Fibroblast of skin of right biceps (primary cell): ENCODE data around the gene HOXA11.

Source experiments
- DNase-seq: peaks from one replicate; pipeline ENCODE4 v3.0.0-alpha.2; 2013

HOXA11 gene

DNA sequence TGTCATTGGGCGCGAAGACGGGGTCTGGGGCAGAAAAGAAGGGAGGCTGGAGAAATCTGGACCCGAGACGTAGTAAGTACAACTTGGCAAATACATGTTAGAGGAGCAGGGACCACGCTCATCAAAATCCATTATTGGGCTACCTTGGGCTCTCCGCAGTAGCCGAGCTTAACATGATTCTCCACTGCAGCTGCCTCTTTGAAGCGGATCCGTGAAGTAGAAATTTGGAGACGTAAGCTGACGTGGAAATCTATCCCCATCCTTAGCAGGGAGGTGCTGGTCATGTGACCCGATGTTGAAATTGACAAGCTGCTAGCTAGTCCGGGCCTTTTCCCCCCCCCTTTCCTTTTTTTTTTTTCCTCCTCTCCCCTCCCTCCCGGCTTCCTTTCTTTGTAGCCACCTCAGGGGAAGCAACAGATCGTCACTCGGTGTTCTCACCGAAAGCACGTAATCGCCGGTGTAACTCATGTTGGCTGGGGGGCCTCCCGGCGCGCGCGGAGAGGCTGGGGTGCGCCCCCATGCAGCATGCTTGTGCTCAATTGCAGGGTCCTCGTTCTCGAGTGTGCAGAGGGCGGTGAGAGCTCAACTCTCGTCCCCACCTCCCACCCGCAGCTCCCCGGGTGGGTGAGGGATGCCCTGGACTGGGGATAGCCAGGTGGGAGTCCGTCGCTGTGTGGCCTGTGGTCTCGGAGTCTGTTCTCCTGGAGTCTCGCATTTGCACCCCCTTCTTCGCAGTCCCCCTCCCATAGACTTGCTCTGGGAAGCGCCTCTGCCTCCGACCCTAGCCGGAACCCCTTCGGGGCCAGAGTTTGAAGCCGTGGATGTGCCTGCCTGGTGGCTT, at the start of gene HOXA11:
Gene HOXA11, minus strand, starts transcription at position 220 of the 841 bp plus-strand sequence. Its CDS starts 88 bp downstream, at position 132.
- DNase-seq: peak; percentile 79

DNA sequence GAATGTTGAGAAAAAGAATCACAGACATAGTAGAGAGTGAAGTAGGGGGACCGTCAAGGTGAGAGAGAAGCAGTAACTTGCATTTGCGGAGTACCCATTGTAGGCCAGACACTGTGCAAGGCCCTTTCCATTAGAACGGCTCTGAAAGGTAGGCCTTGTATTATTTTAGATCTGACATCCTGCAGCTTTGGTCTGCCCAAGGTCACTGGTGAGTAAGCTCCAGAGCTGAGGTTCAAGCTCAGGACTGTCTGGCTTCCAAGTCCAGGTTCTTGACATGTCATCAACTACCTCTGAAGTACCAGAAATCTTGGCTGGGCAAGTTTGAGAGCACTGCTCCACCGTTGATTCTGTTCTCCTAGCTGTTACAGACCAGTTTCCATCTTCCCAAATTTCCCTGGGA, 44.4 kb upstream of the HOXA11 start:
- no peak for DNase-seq

DNA sequence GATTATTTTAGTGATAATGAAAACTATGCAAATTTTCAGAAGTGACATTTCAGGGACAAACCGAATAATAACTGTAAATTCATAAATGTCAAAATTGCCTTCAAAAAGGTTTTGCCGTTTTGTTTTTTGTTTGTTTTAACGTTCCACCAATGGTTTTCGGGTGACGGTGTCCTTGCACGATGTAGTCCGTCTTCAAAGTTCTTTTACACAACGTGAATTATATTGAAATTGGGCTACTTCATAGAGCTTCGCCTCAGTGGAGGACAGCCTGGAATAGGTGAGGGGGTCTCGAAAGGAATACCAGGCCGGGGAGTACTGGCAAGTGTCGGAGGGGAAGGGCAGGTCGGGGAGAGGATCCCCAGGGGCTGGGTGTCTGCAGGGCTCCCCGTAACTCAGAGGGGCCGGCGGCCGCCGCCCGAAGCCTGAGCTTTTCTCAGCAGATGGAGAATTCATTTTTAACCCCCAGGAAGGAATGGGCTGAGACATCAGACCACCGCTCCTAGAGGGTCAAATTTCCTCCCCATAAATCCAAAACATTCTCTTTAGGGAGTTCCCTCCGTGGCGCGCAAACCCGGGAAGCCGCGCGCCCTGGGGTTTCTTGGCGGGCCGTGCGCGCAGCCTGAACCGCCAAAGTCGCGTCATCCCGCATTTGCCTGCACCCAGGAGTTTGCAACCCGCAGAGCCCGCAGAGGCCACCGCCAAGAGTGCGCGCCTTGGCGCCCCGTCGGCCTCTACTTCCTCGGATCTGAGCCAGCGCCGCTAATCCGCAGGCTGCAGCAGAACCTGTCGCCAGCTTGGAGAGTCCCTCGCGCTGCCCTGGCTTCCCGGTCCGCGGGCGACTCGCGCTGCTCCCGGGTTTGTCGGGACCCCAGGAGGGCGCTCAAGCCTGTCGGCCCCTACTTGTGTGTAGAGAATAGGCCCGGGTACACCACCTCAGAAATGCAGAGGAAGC, 40.2 kb upstream of the HOXA11 start:
- no peak for DNase-seq

GRCh38 chr7:27223941-27224575, 39.0 kb upstream of the HOXA11 start:
- DNase-seq: no peak

DNA sequence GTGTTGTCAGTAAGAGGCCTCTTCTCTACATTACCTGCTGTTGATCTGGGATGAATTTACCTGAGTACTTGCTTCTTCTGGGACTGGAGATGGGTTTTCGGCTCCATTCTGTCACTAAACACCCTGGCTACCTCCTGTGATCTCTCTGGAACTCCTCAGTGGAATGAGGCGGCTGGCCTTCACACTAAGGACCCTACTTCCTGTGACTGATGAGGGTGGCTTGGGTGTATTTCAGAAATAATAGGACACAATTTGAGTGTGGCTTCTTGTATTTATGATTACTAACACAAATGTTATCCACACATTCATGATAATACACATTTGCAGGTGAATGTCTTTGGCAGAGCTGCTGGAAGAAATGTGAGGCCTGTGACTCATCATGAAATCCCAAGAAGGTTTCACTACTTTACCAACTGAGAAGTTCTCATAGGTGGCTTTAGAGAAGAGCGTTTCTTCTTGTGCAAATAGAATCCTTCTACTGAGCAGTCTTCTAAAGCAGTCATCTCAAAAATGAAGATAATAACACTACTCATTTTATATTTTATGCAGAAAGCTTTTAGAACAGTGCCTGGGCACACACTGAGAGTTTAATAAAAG, 36.3 kb upstream of the HOXA11 start:
- no peak for DNase-seq

DNA sequence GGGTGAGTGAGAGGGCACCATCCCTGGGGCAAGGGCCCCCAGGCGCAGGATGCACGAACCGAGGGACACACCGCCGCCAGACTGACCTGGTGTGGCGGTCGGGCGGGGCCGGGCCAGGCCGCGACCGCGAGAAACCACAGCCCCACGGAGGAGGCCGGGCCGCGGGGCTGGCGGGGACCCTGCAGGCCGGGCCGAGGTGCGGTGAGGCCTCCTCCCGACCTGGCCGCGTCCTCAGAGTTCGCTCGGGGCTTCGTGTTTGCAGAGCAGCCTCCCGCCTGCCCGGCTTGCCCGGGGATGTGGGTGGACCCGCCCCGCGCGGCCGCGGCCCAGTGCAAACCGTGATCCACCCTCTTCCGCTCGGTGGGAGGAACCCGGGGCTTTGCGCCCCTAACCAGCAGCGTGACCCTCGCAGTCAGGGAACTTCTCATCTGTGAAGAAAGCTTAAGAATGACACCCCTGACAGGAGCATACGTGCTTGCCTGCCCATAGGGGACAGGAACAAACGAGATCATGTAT, 35.5 kb upstream of the HOXA11 start:
- no peak for DNase-seq

GRCh38 chr7:27219821-27220220, 34.8 kb upstream of the HOXA11 start:
- no peak for DNase-seq

GRCh38 chr7:27217951-27218350, 32.9 kb upstream of the HOXA11 start:
- no peak for DNase-seq

- no peak for DNase-seq
Measured at GRCh38 chr7:27215356-27215755, 30.3 kb upstream of the HOXA11 start.

DNA sequence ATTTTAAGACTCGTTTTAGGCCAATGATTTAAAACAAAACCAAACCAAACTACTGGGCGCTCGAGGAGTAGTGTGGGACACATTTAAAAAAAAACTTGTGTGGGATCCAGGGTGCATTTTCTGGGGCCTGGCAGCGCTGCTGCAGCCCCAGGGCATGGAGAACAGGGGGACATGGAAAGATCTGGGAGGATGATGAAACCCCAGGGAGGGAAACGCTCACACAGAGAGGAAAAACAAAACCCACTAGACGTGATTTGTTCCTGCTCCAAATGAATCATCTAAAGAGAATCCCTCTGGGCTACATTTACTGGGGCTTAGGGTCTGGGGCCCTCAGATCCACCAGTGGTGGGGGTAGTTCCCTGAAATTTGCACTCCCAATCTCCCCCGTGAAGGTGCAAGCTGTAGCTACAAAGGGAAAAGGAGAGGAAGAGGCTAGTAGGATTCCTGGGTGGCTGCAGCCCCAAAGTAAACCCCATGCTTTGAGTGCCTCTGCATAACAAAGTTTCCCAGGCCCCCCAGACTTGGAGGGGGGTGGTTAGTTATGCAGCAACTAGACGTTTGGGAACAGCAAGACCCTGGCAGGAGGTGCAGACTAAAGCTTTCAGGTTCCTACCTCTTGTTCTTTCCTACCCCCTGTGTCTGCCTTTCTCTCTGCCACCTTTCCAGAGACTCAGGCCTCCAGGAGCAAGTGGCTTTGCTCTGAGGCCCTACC, 29.4 kb upstream of the HOXA11 start:
- DNase-seq: no peak

DNA sequence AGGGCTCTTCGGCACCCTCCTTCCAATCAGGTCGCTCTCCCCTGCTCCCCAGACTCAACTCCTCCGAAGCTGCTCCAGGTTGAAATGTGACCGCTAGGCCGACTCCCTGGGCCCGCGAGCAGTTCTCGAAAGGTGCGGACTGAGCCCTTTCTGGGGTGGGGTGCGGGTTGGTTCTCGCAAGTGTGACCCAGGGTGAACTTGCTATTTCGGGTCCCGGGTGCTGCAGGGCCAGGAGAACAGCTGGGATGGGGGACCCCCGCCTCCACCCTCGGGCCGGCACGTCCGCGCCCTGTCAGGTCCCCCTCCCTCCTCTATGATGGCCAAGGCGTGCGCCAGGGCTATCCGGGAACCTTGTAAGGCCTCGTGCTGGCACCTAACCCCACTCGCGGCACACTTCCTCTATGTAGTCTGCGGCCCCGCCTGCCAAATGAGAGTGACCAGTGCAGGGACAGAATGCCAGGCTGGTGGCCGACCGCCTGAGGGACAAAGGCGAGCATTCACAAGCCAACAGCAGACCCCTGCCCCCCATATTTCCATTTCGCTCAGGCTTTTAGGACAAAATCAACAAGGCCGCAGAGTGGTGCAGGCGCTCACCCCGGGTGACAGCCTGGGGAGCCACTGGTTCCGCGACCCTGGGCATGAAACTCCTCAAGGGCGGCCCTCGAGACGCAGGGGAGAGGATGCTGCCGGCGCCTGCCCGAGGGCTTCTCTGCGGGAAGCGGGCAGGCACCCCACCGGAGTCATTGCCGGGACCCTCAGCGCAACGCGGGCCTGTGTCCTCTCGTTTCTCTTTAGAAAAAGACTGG, 28.6 kb upstream of the HOXA11 start:
- no peak for DNase-seq

DNA sequence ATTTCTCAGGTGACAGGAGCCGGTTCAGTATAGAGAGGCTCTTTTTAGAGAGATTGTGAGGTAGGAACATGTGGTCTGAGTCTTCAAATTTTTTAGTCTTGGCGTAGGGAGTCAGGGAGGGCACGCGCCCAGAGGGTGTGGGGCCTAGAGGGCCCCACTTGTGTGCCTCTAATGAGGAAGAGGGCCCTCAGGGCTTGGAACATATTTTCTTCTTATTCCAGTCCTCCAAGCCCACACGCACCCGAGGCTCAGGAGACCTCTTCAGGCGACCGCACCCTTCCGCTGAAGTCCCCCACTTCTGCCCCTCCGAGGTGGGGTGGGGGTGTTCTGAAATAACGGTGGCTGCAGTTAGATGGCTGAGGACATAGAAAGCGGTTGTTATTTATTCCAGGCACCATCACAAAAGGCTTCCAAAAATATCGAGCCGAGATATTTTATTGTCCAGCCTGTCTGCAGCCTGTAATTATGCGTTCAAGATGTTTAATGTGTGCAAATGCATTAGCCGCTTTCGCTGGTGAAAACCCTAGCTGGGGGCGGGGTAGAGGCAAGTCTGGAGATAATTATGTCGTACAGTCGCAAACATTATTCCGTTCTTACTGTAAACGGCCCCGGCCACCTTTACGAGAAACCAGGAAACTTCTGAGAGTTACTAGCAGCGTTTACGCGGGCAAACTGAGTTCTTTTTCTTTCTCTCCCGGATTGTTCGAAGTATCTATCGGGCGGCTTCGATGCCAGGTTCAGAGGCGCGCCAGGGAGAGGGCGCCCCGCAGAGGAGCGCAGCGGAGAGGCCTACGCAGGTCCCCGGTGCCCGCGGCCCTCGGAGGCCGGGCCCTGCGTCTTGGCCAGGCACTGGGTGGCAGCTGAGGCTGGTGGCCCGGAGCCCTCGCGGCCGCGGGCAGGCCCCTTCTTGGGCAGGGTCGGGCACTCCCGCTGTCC, 27.7 kb upstream of the HOXA11 start:
- no peak for DNase-seq

- DNase-seq: no peak
Measured at GRCh38 chr7:27211764-27212204, 26.8 kb upstream of the HOXA11 start.

- DNase-seq: no peak
Measured at GRCh38 chr7:27211084-27211446, 26.0 kb upstream of the HOXA11 start.

DNA sequence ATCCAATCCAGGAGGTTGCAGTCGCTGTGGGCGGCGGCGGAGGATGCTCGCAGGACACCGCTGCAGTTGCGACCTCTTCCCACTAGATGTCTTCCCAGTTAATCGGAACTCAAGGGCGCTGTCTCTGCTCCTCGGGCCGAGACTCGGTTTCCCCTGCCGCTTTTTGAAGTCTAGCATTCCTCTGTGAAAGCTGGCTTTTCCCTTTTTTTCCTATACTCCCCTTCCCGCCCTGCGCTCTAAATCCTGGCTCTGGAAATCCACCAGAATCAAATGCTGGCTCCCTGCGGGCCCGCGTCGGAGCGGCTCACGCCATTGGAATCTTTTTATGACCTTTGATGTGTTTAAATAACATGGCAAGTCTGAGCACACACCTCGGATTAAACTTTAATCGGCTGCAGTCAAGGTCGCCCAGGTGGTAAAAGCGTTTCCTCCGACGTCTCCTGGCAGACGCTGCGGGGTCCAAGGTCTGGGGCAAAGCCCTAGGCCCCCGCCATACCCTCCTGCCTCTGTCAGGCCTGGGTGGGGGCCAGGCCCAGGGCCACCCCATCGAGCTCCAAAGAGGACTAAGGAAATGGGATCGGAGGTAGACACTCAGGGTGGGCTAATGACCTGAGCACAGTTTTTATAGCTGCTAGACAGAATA, 25.5 kb upstream of the HOXA11 start:
- DNase-seq: peak; percentile 36

DNA sequence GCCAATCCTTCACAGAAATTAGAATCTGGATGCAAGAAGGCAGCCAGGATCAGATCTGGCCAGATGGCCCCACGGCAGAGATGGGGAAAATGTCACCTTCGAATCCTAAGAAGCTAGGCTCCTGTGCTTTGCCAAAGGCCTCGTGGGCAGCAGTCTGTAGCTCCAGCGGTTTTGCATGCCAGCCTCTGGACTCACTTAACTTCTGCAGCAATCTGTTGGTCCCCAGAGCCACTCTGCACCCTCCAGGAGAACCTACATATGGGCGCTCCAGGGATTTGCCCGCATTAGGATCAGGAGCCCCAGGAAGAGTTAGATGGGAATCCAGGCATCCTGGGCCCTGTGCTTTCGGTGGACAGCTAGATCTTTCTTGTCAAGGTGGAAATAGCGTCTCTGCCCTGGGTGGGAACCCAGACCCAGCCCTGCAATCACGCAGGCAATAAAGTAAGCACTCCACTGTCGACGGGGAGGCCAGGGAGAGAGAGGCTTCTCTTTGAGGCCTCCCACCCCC, 25.0 kb upstream of the HOXA11 start:
- no peak for DNase-seq

DNA sequence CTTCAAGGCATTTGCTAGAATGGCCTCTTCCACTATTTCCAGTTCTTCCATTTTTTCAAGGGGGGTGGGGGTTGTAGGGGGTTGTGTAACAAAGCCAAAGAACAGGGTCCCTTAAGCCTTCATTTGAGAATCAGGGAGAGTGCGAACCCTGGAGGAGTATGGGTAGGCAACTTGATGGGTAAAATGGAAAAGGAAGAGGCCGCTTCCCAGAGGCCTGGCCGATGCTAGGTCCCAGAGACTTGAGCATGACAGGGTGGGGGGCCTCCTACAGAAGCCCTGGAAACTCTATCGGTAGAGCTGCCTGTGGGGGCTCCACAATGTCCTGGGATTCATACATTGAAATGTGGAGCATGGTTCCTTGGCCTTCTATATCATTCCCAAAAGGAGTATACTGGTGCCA, 24.0 kb upstream of the HOXA11 start:
- no peak for DNase-seq

GRCh38 chr7:27207348-27207985, 22.4 kb upstream of the HOXA11 start:
- DNase-seq: no peak
